ENCODE measurements around the gene CMTM8.

Gene CMTM8

GRCh38 chr3:32375596-32375930 is 137.1 kb downstream of the CMTM8 start:
- H3K27ac ChIP-seq (ENCODE audit: low read depth, low read length) = no peak overlapping the region
- H3K27me3 ChIP-seq (ENCODE audit: control insufficient read depth, low read length) = peaks cover 7% of the 10 kb centered on the region
- no peak for TF ChIP-seq EZH2phosphoT487 (IDR thresholded peaks at IDR 0.05; ENCODE audit: borderline replicate concordance, low read length)
- TF ChIP-seq CTCF (IDR thresholded peaks at IDR 0.05; ENCODE audit: low read depth, low read length, poor library complexity, severe bottlenecking) = no peak
- H3K4me3 ChIP-seq (ENCODE audit: low read length) = no peak overlapping the region
- H3K4me1 ChIP-seq (ENCODE audit: control insufficient read depth, low read length) = peaks cover 19% of the 10 kb centered on the region
- no peaks in the 10 kb centered on the region for H3K79me2 ChIP-seq (ENCODE audit: control insufficient read depth, low read length)
- H3F3A ChIP-seq (ENCODE audit: control insufficient read depth, insufficient read depth) = no peaks in the 10 kb centered on the region
- H3K9me2 ChIP-seq (replicated peaks; ENCODE audit: control insufficient read depth, low read length) = no peaks in the 10 kb centered on the region
- no peaks in the 10 kb centered on the region for H3K36me3 ChIP-seq (ENCODE audit: control insufficient read depth, low read length)
- no peaks in the 10 kb centered on the region for H4K20me1 ChIP-seq (ENCODE audit: control insufficient read depth, insufficient read depth, low read depth, low read length)
- H3K4me2 ChIP-seq (ENCODE audit: low read length) = no peak overlapping the region
- no peaks in the 10 kb centered on the region for H3K9me3 ChIP-seq (ENCODE audit: control insufficient read depth, insufficient read depth, low read length)

GRCh38 chr3:32376115-32376514 is 137.6 kb downstream of the CMTM8 start:
- Histone ChIP-seq H3K27me3 (ENCODE audit: control insufficient read depth, low read length) (peaks cover 12% of the 10 kb centered on the region), H3F3A (ENCODE audit: control insufficient read depth, insufficient read depth) (no peaks in the 10 kb centered on the region), H3K9me2 (replicated peaks; ENCODE audit: control insufficient read depth, low read length) (no peaks in the 10 kb centered on the region), H3K79me2 (ENCODE audit: control insufficient read depth, low read length) (no peaks in the 10 kb centered on the region), H3K4me3 (ENCODE audit: low read length) (no peak overlapping the region), H3K4me2 (ENCODE audit: low read length) (no peak overlapping the region), H3K9me3 (ENCODE audit: control insufficient read depth, insufficient read depth, low read length) (no peaks in the 10 kb centered on the region), H4K20me1 (ENCODE audit: control insufficient read depth, insufficient read depth, low read depth, low read length) (no peaks in the 10 kb centered on the region), H3K27ac (ENCODE audit: low read depth, low read length) (no peak overlapping the region), H3K36me3 (ENCODE audit: control insufficient read depth, low read length) (no peaks in the 10 kb centered on the region), H3K4me1 (ENCODE audit: control insufficient read depth, low read length) (peaks cover 19% of the 10 kb centered on the region)
- TF ChIP-seq EZH2phosphoT487 (IDR thresholded peaks at IDR 0.05; ENCODE audit: borderline replicate concordance, low read length) = no peak
- no peak for TF ChIP-seq CTCF (IDR thresholded peaks at IDR 0.05; ENCODE audit: low read depth, low read length, poor library complexity, severe bottlenecking)

- H3K27me3 ChIP-seq (ENCODE audit: control insufficient read depth, low read length) = peaks cover 12% of the 10 kb centered on the region
- H3K4me1 ChIP-seq (ENCODE audit: control insufficient read depth, low read length) = peaks cover 14% of the 10 kb centered on the region
- H3K36me3 ChIP-seq (ENCODE audit: control insufficient read depth, low read length) = no peaks in the 10 kb centered on the region
- no peaks in the 10 kb centered on the region for H3K9me2 ChIP-seq (replicated peaks; ENCODE audit: control insufficient read depth, low read length)
- no peak overlapping the region for H3K4me2 ChIP-seq (ENCODE audit: low read length)
- no peak overlapping the region for H3K4me3 ChIP-seq (ENCODE audit: low read length)
- no peaks in the 10 kb centered on the region for H3F3A ChIP-seq (ENCODE audit: control insufficient read depth, insufficient read depth)
- TF ChIP-seq EZH2phosphoT487 (IDR thresholded peaks at IDR 0.05; ENCODE audit: borderline replicate concordance, low read length) (no peak), CTCF (IDR thresholded peaks at IDR 0.05; ENCODE audit: low read depth, low read length, poor library complexity, severe bottlenecking) (no peak)
- no peak overlapping the region for H3K27ac ChIP-seq (ENCODE audit: low read depth, low read length)
- no peaks in the 10 kb centered on the region for H3K79me2 ChIP-seq (ENCODE audit: control insufficient read depth, low read length)
- no peaks in the 10 kb centered on the region for H3K9me3 ChIP-seq (ENCODE audit: control insufficient read depth, insufficient read depth, low read length)
- no peaks in the 10 kb centered on the region for H4K20me1 ChIP-seq (ENCODE audit: control insufficient read depth, insufficient read depth, low read depth, low read length)
Observed at GRCh38 chr3:32379831-32380500, 141.5 kb downstream of the CMTM8 start.
